MM.1S (cell line): Measurements from ENCODE around the gene AMBRA1.

ENCODE experiments used
- DNase-seq: peaks from one replicate; pipeline ENCODE4 v3.0.0-alpha.2; 2015
- H2AFZ ChIP-seq: fragments of 300-600 bp; sonication (generic); 2 replicates; pipeline ENCODE4 v1.6.0; 2016; ENCODE audit warnings: antibody characterized with exemption, low read length
- H3F3A ChIP-seq: fragments of 300-600 bp; sonication (generic); 2 replicates; pipeline ENCODE4 v1.6.1; 2016; ENCODE audit warnings: mild to moderate bottlenecking, antibody characterized with exemption, low read length, moderate library complexity, mixed read lengths; ENCODE audit not compliant: insufficient read depth
- H3K27ac ChIP-seq: fragments of 300-600 bp; sonication (generic); 2 replicates; pipeline ENCODE4 v1.5.1; 2016; ENCODE audit warnings: mild to moderate bottlenecking, low read length
- H3K27me3 ChIP-seq: fragments of 300-600 bp; sonication (generic); replicated peaks from 2 replicates; pipeline ENCODE4 v1.6.0; 2016; ENCODE audit warnings: low read length; ENCODE audit not compliant: insufficient read depth
- H3K36me3 ChIP-seq: fragments of 300-600 bp; sonication (generic); replicated peaks from 2 replicates; pipeline ENCODE4 v1.6.1; 2016; ENCODE audit warnings: mild to moderate bottlenecking, low read length, mixed read lengths; ENCODE audit not compliant: insufficient read depth
- H3K4me1 ChIP-seq: fragments of 300-600 bp; sonication (generic); 2 replicates; pipeline ENCODE4 v1.6.1; 2016; ENCODE audit warnings: low read length, mixed read lengths
- H3K4me2 ChIP-seq: fragments of 300-600 bp; sonication (generic); 2 replicates; pipeline ENCODE4 v1.6.0; 2016; ENCODE audit warnings: low read depth, low read length
- H3K4me3 ChIP-seq: fragments of 300-600 bp; sonication (generic); 2 replicates; pipeline ENCODE4 v1.5.1; 2016; ENCODE audit warnings: low read length, mixed read lengths
- H3K79me2 ChIP-seq: fragments of 300-600 bp; sonication (generic); 2 replicates; pipeline ENCODE4 v1.6.1; 2016; ENCODE audit warnings: mixed run types, low read length, mixed read lengths
- H3K9ac ChIP-seq: fragments of 300-600 bp; sonication (generic); 2 replicates; pipeline ENCODE4 v1.6.1; 2016; ENCODE audit warnings: low read length, mixed read lengths
- H3K9me2 ChIP-seq: fragments of 300-600 bp; sonication (generic); replicated peaks from 2 replicates; pipeline ENCODE4 v1.6.1; 2016; ENCODE audit warnings: mild to moderate bottlenecking, low read length, mixed read lengths; ENCODE audit not compliant: insufficient read depth
- H3K9me3 ChIP-seq: fragments of 300-600 bp; sonication (generic); replicated peaks from 2 replicates; pipeline ENCODE4 v1.6.1; 2016; ENCODE audit warnings: mild to moderate bottlenecking, low read length, mixed read lengths; ENCODE audit not compliant: insufficient read depth
- H4K20me1 ChIP-seq: fragments of 300-600 bp; sonication (generic); 2 replicates; pipeline ENCODE4 v1.6.1; 2016; ENCODE audit warnings: mild to moderate bottlenecking, low read length, moderate library complexity, mixed read lengths; ENCODE audit not compliant: insufficient read depth
- CTCF ChIP-seq: fragments of 300-600 bp; sonication (generic); IDR thresholded peaks from 2 replicates; pipeline ENCODE4 v1.5.1; 2016; ENCODE audit warnings: antibody characterized with exemption, low read length, mixed read lengths
- EZH2 ChIP-seq: fragments of 300-600 bp; sonication (generic); optimal IDR thresholded peaks from 2 replicates; pipeline ENCODE3; 2017; ENCODE audit warnings: low read depth, mild to moderate bottlenecking, antibody characterized with exemption, low read length, mixed read lengths
- EZH2phosphoT487 ChIP-seq: fragments of 300-600 bp; sonication (generic); IDR thresholded peaks from 2 replicates; pipeline ENCODE4 v1.6.1; 2018; ENCODE audit warnings: antibody characterized with exemption, low read length

AMBRA1 gene

DNA sequence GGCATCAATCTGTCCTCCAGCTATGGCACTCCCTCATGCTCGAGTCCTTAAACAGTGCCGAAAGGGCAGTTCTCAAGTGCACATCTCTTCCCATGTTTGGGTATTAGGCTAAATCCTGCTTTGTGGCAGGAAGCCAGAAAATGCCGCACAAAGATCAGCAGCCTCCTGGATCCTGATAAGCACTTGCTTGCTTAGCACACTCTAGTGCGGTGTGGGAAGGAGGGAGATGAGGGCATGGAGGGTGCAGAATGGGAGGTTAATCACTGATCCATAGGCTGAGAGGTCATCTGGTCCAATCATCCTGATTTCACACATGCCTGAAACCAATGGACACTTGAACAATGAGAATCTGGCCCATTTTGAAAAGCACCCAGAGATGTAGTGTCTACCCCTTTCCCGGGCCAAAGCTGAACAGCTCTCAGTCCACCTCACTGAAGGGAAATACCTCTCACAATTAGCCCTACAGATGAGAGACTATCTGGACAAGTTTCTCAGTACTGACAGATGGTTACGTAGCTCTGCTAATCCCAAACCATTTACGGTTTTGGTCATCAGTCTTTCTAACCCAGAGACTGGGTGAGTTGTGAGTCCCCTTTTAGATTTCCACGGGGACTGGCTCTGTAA is 172.5 kb downstream of the AMBRA1 start:
- no peaks in the 10 kb centered on the region for H3K36me3 ChIP-seq
- H3F3A ChIP-seq = no peaks in the 10 kb centered on the region
- H3K4me3 ChIP-seq = no peak overlapping the region
- no peaks in the 10 kb centered on the region for H3K4me1 ChIP-seq
- H3K9ac ChIP-seq = no peak overlapping the region
- no peaks in the 10 kb centered on the region for H3K9me3 ChIP-seq
- no peaks in the 10 kb centered on the region for H3K79me2 ChIP-seq
- DNase-seq = no peak
- no peak overlapping the region for H2AFZ ChIP-seq
- no peak for TF ChIP-seq EZH2
- TF ChIP-seq CTCF = no peak
- TF ChIP-seq EZH2phosphoT487 = no peak
- no peak overlapping the region for H3K27ac ChIP-seq
- H3K9me2 ChIP-seq = no peaks in the 10 kb centered on the region
- no peak overlapping the region for H3K4me2 ChIP-seq
- no peaks in the 10 kb centered on the region for H3K27me3 ChIP-seq
- H4K20me1 ChIP-seq = no peaks in the 10 kb centered on the region

DNA sequence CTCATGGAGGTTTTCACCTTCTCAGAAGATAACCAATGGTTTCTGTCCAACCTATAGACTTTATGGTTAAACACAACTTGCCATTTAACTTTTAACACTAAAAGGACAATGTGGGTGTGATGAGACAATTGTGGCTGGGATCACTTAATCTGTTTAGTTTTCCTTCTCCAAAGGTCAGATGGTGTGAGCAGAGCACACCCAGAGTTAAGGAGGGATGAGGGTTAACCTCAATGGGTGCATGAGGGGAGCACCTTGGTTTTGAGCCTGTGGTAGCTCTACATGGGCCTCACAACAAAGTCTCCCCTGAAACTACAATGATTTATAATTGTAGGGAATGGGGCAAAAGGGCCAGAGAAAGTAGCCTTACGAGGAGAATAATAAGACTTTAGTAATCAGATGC is 173.3 kb downstream of the AMBRA1 start:
- no peaks in the 10 kb centered on the region for H3K79me2 ChIP-seq
- H4K20me1 ChIP-seq = no peaks in the 10 kb centered on the region
- no peaks in the 10 kb centered on the region for H3K27me3 ChIP-seq
- no peaks in the 10 kb centered on the region for H3K9me2 ChIP-seq
- no peak for DNase-seq
- no peak overlapping the region for H3K27ac ChIP-seq
- no peaks in the 10 kb centered on the region for H3F3A ChIP-seq
- TF ChIP-seq CTCF (no peak), EZH2phosphoT487 (no peak), EZH2 (no peak)
- H3K36me3 ChIP-seq = no peaks in the 10 kb centered on the region
- H3K9ac ChIP-seq = no peak overlapping the region
- no peak overlapping the region for H2AFZ ChIP-seq
- no peaks in the 10 kb centered on the region for H3K9me3 ChIP-seq
- no peak overlapping the region for H3K4me3 ChIP-seq
- no peak overlapping the region for H3K4me2 ChIP-seq
- H3K4me1 ChIP-seq = no peaks in the 10 kb centered on the region

DNA sequence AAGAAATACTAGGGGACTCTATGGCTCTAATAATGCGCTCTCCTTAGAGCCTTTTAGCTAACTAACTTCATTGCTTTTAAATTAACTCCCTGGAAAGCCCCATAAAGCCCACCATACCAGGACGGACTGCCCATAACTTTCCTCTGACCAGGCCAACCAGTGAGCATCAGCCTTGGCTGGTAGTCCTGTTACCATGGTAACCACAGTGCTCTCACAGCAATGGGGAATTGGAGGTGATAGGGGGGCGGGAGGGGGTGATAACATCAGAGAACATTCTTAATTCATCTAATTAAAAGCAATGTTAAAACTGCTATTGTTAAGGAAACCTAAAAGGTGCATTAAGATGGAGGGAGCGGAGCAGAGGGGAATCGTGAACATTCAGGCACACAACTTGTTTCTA is 175.1 kb downstream of the AMBRA1 start:
- no peak overlapping the region for H3K4me3 ChIP-seq
- no peaks in the 10 kb centered on the region for H3K79me2 ChIP-seq
- TF ChIP-seq CTCF (no peak), EZH2 (no peak), EZH2phosphoT487 (no peak)
- H3K9me3 ChIP-seq = no peaks in the 10 kb centered on the region
- no peak overlapping the region for H3K4me2 ChIP-seq
- H3K27me3 ChIP-seq = no peaks in the 10 kb centered on the region
- no peak overlapping the region for H3K27ac ChIP-seq
- no peak overlapping the region for H3K9ac ChIP-seq
- no peaks in the 10 kb centered on the region for H3K36me3 ChIP-seq
- no peaks in the 10 kb centered on the region for H4K20me1 ChIP-seq
- no peaks in the 10 kb centered on the region for H3F3A ChIP-seq
- no peak for DNase-seq
- no peaks in the 10 kb centered on the region for H3K4me1 ChIP-seq
- no peak overlapping the region for H2AFZ ChIP-seq
- no peaks in the 10 kb centered on the region for H3K9me2 ChIP-seq
